ENCODE results near the gene TNK1.
"Not testable (repeated sequence)": the region's sequence is repeated elsewhere in the genome, so short reads cannot be mapped to it uniquely, and the experiment has no call there.

TNK1 gene

GRCh38 chr17:7357381-7357780 lies 23.5 kb upstream of the TNK1 start:
- Histone ChIP-seq H3K4me3 (replicated peaks; ENCODE audit: insufficient read depth, low read length) (no peak overlapping the region), H3K27ac (replicated peaks) (no peak overlapping the region), H3K27me3 (ENCODE audit: insufficient read depth, poor library complexity, severe bottlenecking) (no peaks in the 10 kb centered on the region)
- DNase-seq (ENCODE audit: low read depth in 1 of 2, low spot score in 1 of 2) = no peak
- TF ChIP-seq CTCF (IDR thresholded peaks at IDR 0.05; ENCODE audit: insufficient read depth, low read length) (no peak), POLR2AphosphoS5 (IDR thresholded peaks at IDR 0.05; ENCODE audit: low read depth) (no peak), SPI1 (IDR thresholded peaks at IDR 0.05; ENCODE audit: borderline replicate concordance, low read depth) (no peak), REST (IDR thresholded peaks at IDR 0.05; ENCODE audit: insufficient replicate concordance, low read depth) (no peak), GABPA (IDR thresholded peaks at IDR 0.05; ENCODE audit: low read depth) (no peak)

- Histone ChIP-seq H3K4me3 (replicated peaks; ENCODE audit: insufficient read depth, low read length) (no peak overlapping the region), H3K27ac (replicated peaks) (no peak overlapping the region), H3K27me3 (ENCODE audit: insufficient read depth, poor library complexity, severe bottlenecking) (no peaks in the 10 kb centered on the region)
- DNase-seq (ENCODE audit: low read depth in 1 of 2, low spot score in 1 of 2) = no peak
- TF ChIP-seq CTCF (IDR thresholded peaks at IDR 0.05; ENCODE audit: insufficient read depth, low read length) = no peak
- no peak for TF ChIP-seq SPI1 (IDR thresholded peaks at IDR 0.05; ENCODE audit: borderline replicate concordance, low read depth)
- no peak for TF ChIP-seq POLR2AphosphoS5 (IDR thresholded peaks at IDR 0.05; ENCODE audit: low read depth)
- TF ChIP-seq GABPA (IDR thresholded peaks at IDR 0.05; ENCODE audit: low read depth) = no peak
- TF ChIP-seq REST (IDR thresholded peaks at IDR 0.05; ENCODE audit: insufficient replicate concordance, low read depth) = no peak
Measured at GRCh38 chr17:7361906-7362305, 19.0 kb upstream of the TNK1 start.

GRCh38 chr17:7363311-7363710 lies 17.6 kb upstream of the TNK1 start:
- Histone ChIP-seq H3K4me3 (replicated peaks; ENCODE audit: insufficient read depth, low read length) (no peak overlapping the region), H3K27ac (replicated peaks) (no peak overlapping the region), H3K27me3 (ENCODE audit: insufficient read depth, poor library complexity, severe bottlenecking) (no peaks in the 10 kb centered on the region)
- no peak for TF ChIP-seq GABPA (IDR thresholded peaks at IDR 0.05; ENCODE audit: low read depth)
- TF ChIP-seq CTCF (IDR thresholded peaks at IDR 0.05; ENCODE audit: insufficient read depth, low read length) = no peak
- TF ChIP-seq POLR2AphosphoS5 (IDR thresholded peaks at IDR 0.05; ENCODE audit: low read depth) = no peak
- TF ChIP-seq SPI1 (IDR thresholded peaks at IDR 0.05; ENCODE audit: borderline replicate concordance, low read depth) = no peak
- TF ChIP-seq REST (IDR thresholded peaks at IDR 0.05; ENCODE audit: insufficient replicate concordance, low read depth) = no peak
- no peak for DNase-seq (ENCODE audit: low read depth in 1 of 2, low spot score in 1 of 2)

- H3K4me3 ChIP-seq (replicated peaks; ENCODE audit: insufficient read depth, low read length); DNase-seq (ENCODE audit: low read depth in 1 of 2, low spot score in 1 of 2); H3K27ac ChIP-seq (replicated peaks); H3K27me3 ChIP-seq (ENCODE audit: insufficient read depth, poor library complexity, severe bottlenecking): not testable (repeated sequence)
Measured at GRCh38 chr17:7365963-7366362, 14.9 kb upstream of the TNK1 start.

Data from HL-60 (cell line).